Neural progenitor cell (in vitro differentiated cells): ENCODE measurements around the gene TSHB.

Experiments
- EZH2 ChIP-seq: fragments of 200-600 bp; sonication (generic); IDR thresholded peaks from 2 replicates; pipeline ENCODE4 v1.6.1; 2017; ENCODE audit warnings: antibody characterized with exemption, mild to moderate bottlenecking, moderate library complexity
- EZH2phosphoT487 ChIP-seq: fragments of 200-600 bp; sonication (generic); IDR thresholded peaks from 2 replicates; pipeline ENCODE4 v1.6.1; 2017; ENCODE audit warnings: antibody characterized with exemption
- TF ChIP-seq, protein P1 (sequence below): fragments of 200-600 bp; sonication (generic); IDR thresholded peaks from 2 replicates; pipeline ENCODE4 v1.5.1; 2017; ENCODE audit warnings: antibody characterized with exemption, mild to moderate bottlenecking

DNA sequence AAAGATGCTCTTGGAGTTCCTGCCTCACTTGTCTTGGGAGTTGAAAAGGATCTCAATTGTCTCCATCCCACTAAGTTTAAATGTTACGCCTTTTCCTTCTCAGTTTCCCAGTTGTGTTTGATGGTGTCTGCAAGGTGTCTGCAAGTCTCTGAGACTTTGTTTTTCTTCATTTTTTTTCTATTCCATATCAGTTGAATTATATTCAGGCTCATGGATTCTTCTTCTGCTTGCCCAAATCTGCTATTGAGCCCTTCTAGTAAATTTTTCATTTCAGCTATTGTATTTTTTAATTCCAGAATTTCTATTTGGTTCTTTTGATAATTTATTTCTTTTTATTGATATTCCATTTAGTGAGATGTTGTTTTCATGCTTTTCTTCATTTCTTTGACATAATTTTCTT, 47.4 kb upstream of the TSHB start:
- TF ChIP-seq EZH2 (no peak), EZH2phosphoT487 (no peak)
- TF ChIP-seq, protein P1, sequence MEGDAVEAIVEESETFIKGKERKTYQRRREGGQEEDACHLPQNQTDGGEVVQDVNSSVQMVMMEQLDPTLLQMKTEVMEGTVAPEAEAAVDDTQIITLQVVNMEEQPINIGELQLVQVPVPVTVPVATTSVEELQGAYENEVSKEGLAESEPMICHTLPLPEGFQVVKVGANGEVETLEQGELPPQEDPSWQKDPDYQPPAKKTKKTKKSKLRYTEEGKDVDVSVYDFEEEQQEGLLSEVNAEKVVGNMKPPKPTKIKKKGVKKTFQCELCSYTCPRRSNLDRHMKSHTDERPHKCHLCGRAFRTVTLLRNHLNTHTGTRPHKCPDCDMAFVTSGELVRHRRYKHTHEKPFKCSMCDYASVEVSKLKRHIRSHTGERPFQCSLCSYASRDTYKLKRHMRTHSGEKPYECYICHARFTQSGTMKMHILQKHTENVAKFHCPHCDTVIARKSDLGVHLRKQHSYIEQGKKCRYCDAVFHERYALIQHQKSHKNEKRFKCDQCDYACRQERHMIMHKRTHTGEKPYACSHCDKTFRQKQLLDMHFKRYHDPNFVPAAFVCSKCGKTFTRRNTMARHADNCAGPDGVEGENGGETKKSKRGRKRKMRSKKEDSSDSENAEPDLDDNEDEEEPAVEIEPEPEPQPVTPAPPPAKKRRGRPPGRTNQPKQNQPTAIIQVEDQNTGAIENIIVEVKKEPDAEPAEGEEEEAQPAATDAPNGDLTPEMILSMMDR, result no peak
